ENCODE measurements around the gene ARHGDIG. TPM values are rescaled to one million over a fixed set of nuclear protein-coding genes. Genes with fewer than 3 reads are reported as not detected.

ARHGDIG gene
- total RNA-seq, 4 donors from 2014 or later = 2.3 to 12.2 (median 5.9) TPM; not detected in 1

- DNase-seq (ENCODE audit: low spot score) (no peak), ATAC-seq (ENCODE audit: low FRiP score) (no peak)
- TF ChIP-seq, protein P1, sequence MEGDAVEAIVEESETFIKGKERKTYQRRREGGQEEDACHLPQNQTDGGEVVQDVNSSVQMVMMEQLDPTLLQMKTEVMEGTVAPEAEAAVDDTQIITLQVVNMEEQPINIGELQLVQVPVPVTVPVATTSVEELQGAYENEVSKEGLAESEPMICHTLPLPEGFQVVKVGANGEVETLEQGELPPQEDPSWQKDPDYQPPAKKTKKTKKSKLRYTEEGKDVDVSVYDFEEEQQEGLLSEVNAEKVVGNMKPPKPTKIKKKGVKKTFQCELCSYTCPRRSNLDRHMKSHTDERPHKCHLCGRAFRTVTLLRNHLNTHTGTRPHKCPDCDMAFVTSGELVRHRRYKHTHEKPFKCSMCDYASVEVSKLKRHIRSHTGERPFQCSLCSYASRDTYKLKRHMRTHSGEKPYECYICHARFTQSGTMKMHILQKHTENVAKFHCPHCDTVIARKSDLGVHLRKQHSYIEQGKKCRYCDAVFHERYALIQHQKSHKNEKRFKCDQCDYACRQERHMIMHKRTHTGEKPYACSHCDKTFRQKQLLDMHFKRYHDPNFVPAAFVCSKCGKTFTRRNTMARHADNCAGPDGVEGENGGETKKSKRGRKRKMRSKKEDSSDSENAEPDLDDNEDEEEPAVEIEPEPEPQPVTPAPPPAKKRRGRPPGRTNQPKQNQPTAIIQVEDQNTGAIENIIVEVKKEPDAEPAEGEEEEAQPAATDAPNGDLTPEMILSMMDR (IDR thresholded peaks at IDR 0.05) = no peak
Observed at GRCh38 chr16:314351-314750, 34.0 kb downstream of the ARHGDIG start.

GRCh38 chr16:314795-315299 is 34.5 kb downstream of the ARHGDIG start:
- DNase-seq (ENCODE audit: low spot score) (no peak), ATAC-seq (ENCODE audit: low FRiP score) (no peak)
- TF ChIP-seq, protein P1 (IDR thresholded peaks at IDR 0.05) = no peak

- TF ChIP-seq, protein P1 (IDR thresholded peaks at IDR 0.05) = no peak
- ATAC-seq (ENCODE audit: low FRiP score) (no peak), DNase-seq (ENCODE audit: low spot score) (no peak)
Observed at GRCh38 chr16:316741-317464, 36.5 kb downstream of the ARHGDIG start.

GRCh38 chr16:317583-317982 is 37.2 kb downstream of the ARHGDIG start:
- TF ChIP-seq, protein P1 (IDR thresholded peaks at IDR 0.05) = no peak
- no peak for DNase-seq (ENCODE audit: low spot score)
- no peak for ATAC-seq (ENCODE audit: low FRiP score)

DNA sequence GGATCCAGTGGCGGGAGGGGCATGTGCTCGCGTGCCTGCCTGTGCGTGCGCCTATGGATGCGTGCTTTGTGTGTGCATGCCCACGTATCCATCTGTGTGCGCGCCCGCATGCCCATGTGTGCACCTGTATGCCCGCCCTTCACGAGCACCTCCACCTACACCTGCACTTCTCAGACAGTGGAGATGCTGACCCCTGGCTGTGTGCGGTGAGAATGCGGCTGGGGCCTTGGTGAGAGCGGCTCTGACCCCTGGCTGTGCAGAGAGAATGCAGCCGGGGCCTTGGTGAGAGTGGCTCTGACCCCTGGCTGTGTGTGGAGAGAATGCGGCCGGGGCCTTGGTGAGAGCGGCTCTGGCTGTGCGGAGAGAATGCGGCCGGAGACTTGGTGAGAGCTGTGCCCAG is 38.2 kb downstream of the ARHGDIG start:
- no peak for ATAC-seq (ENCODE audit: low FRiP score)
- TF ChIP-seq, protein P1 (IDR thresholded peaks at IDR 0.05) = no peak
- no peak for DNase-seq (ENCODE audit: low spot score)

DNA sequence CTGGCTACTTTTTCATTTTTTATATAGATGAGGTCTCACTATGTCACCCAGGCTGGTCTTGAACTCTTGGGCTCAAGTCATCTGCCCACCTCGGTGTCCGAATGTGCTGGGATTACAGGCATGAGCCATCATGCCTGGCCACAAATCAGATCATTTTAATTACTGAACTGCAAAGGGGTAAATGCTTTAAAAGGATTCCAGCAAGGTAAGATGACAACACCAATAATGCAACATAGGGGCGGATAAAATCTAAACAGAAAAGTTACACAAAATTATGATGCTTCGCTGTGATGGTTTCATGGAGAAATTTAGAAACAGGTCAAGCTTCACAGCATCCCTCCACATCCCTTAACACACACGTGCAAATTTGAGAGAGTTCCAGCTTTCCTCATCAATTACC is 39.8 kb downstream of the ARHGDIG start:
- ATAC-seq (ENCODE audit: low FRiP score) = no peak
- no peak for DNase-seq (ENCODE audit: low spot score)
- TF ChIP-seq, protein P1 (IDR thresholded peaks at IDR 0.05) = no peak

- ATAC-seq (ENCODE audit: low FRiP score) (no peak), DNase-seq (ENCODE audit: low spot score) (no peak)
- TF ChIP-seq, protein P1 (IDR thresholded peaks at IDR 0.05) = no peak
Observed at GRCh38 chr16:321532-321931, 41.1 kb downstream of the ARHGDIG start.

Measured in omental fat pad (tissue), 4 donors.